PC-9 (cell line): ENCODE results near the gene BTBD16. TPM values are rescaled to one million over a fixed set of nuclear protein-coding genes. Genes with fewer than 3 reads are reported as not detected.
A peak's percentile ranks its signal among the peaks of the same experiment; 100 is the strongest.

Experiments used
- BruUV-seq: library from RNA; stranded (reverse); fragments of 400-500 nt; replicated peaks from 2 replicates; lab custom pipeline; 2021; lab: Mats Ljungman, UMichigan
- CTCF ChIA-PET: fragments of 300-600 bp; sonication (Branson Sonifier 250); formaldehyde crosslinking; loops from one replicate; lab custom pipeline; 2022; ENCODE audit warnings: antibody characterized with exemption; lab: Charles Lee
- POLR2A ChIA-PET: fragments of 300-600 bp; sonication (Branson Sonifier 250); formaldehyde crosslinking; loops from one replicate; lab custom pipeline; 2022; ENCODE audit warnings: antibody characterized with exemption; ENCODE audit not compliant: unreplicated experiment; lab: Charles Lee
- DNase-seq, 2 experiments: peaks; one replicate each; pipeline versions ENCODE4 v3.0.0 to v3.0.0-alpha.2; 2015 to 2022; ENCODE audit warnings: mixed read lengths in 1 of 2
- H2AFZ ChIP-seq: fragments of 200-600 bp; sonication (generic); 2 replicates; pipeline ENCODE4 v1.8.1; 2017; ENCODE audit warnings: antibody characterized with exemption
- H3F3A ChIP-seq: fragments of 200-600 bp; sonication (generic); 2 replicates; pipeline ENCODE4 v1.8.1; 2017; ENCODE audit warnings: antibody characterized with exemption, mild to moderate bottlenecking, low read depth; ENCODE audit not compliant: insufficient read depth
- H3K27ac ChIP-seq: fragments of 200-600 bp; sonication (generic); 2 replicates; pipeline ENCODE4 v1.6.1; 2016; ENCODE audit warnings: mixed run types
- H3K27me3 ChIP-seq: fragments of 200-600 bp; sonication (generic); 2 replicates; pipeline ENCODE4 v1.6.1; 2016; ENCODE audit warnings: low read depth, mixed run types; ENCODE audit not compliant: insufficient read depth
- H3K36me3 ChIP-seq: fragments of 200-600 bp; sonication (generic); 2 replicates; pipeline ENCODE4 v1.6.1; 2016; ENCODE audit warnings: low read depth, mixed run types
- H3K4me1 ChIP-seq: fragments of 200-600 bp; sonication (generic); replicated peaks from 2 replicates; pipeline ENCODE4 v1.6.1; 2016; ENCODE audit warnings: mixed run types; ENCODE audit not compliant: insufficient read depth
- H3K4me2 ChIP-seq: fragments of 200-600 bp; sonication (generic); 2 replicates; pipeline ENCODE4 v1.6.1; 2017; ENCODE audit warnings: mixed run types
- H3K4me3 ChIP-seq: fragments of 200-600 bp; sonication (generic); 2 replicates; pipeline ENCODE4 v1.6.1; 2016; ENCODE audit warnings: mixed run types
- H3K79me2 ChIP-seq: fragments of 200-600 bp; sonication (generic); 2 replicates; pipeline ENCODE4 v1.6.1; 2017; ENCODE audit warnings: low read depth, mixed run types
- H3K9me2 ChIP-seq: fragments of 200-600 bp; sonication (generic); 2 replicates; pipeline ENCODE4 v1.8.1; 2017; ENCODE audit warnings: mild to moderate bottlenecking; ENCODE audit not compliant: insufficient read depth
- H3K9me3 ChIP-seq: fragments of 200-600 bp; sonication (generic); 2 replicates; pipeline ENCODE4 v1.8.1; 2016; ENCODE audit warnings: low read depth; ENCODE audit not compliant: insufficient read depth
- H4K20me1 ChIP-seq: fragments of 200-600 bp; sonication (generic); 2 replicates; pipeline ENCODE4 v1.8.1; 2017; ENCODE audit not compliant: insufficient read depth
- EZH2 ChIP-seq: fragments of 200-600 bp; sonication (generic); IDR thresholded peaks from 2 replicates; pipeline ENCODE4 v1.8.0; 2017; ENCODE audit warnings: antibody characterized with exemption, low read depth
- intact Hi-C: fragments of 100-400 bp; cut with micrococcal nuclease; formaldehyde crosslinking; loops from one replicate; pipeline ENCODE4 v1.10.0; 2022; ENCODE audit not compliant: unreplicated experiment
- total RNA-seq: library from RNA; stranded (reverse); gene quantifications from 2 replicates; pipeline ENCODE4 v1.2.3, GENCODE V29; 2021
- TF ChIP-seq, protein P1 (sequence below): fragments of 200-600 bp; sonication (generic); conservative IDR thresholded peaks from 2 replicates; pipeline ENCODE4 v1.6.1; 2017; ENCODE audit warnings: mixed run types, antibody characterized with exemption, mild to moderate bottlenecking, moderate library complexity

BTBD16 gene
- total RNA-seq, 1 experiment from 2014 or later, result 0.37 TPM

DNA sequence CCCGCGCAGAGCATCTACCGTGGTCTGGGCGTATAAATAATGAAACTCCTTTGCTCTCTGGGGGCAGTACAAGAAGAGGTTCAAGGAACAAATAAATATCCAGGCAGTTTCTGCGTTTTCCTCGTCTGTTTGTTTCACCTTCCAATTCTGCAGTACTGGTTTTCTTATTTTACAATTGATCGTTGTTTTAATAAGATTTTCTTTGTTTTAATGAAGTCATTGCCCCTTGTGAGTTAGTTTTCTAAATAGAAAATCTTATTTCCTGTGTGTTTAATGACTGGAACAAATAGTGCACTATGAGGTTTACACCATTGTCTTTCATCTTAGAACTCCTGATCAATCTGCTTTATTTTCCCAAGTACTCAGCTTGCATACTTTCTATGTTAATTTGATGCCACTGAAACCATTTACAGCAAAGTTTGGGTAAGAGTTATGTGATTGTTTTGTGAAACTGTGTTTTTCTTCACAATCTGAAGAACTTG is 104.6 kb downstream of the BTBD16 start:
- H3K36me3 ChIP-seq, result peaks cover 3% of the 10 kb centered on the region; the same call in 1 of the 2 replicates
- H3K9me3 ChIP-seq, result no peaks in the 10 kb centered on the region
- DNase-seq, result no peak
- peaks cover 35% of the 10 kb centered on the region for H3K79me2 ChIP-seq
- intact Hi-C loops, result loop anchor here (1.0 to 10.0 kb wide), 2 partner anchors 29 to 81 kb away; no protein-coding TSS in a partner anchor
- peak overlapping the region; percentile 43 for H3K27ac ChIP-seq
- POLR2A ChIA-PET, result interaction anchor here (0.7 kb wide), 1 partner anchor 12 kb away, joined by 4 read pairs; no protein-coding TSS in a partner anchor
- H3K9me2 ChIP-seq, result no peaks in the 10 kb centered on the region
- TF ChIP-seq, protein P1, sequence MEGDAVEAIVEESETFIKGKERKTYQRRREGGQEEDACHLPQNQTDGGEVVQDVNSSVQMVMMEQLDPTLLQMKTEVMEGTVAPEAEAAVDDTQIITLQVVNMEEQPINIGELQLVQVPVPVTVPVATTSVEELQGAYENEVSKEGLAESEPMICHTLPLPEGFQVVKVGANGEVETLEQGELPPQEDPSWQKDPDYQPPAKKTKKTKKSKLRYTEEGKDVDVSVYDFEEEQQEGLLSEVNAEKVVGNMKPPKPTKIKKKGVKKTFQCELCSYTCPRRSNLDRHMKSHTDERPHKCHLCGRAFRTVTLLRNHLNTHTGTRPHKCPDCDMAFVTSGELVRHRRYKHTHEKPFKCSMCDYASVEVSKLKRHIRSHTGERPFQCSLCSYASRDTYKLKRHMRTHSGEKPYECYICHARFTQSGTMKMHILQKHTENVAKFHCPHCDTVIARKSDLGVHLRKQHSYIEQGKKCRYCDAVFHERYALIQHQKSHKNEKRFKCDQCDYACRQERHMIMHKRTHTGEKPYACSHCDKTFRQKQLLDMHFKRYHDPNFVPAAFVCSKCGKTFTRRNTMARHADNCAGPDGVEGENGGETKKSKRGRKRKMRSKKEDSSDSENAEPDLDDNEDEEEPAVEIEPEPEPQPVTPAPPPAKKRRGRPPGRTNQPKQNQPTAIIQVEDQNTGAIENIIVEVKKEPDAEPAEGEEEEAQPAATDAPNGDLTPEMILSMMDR, result no peak
- TF ChIP-seq EZH2, result no peak
- peak overlapping the region; percentile 88 for H2AFZ ChIP-seq
- H3K4me3 ChIP-seq, result peak overlapping the region; percentile 62
- CTCF ChIA-PET, result no interaction called here
- H3K4me1 ChIP-seq, result peaks cover 18% of the 10 kb centered on the region
- H4K20me1 ChIP-seq, result no peaks in the 10 kb centered on the region
- peak overlapping the region; percentile 73 for H3K4me2 ChIP-seq
- no peaks in the 10 kb centered on the region for H3K27me3 ChIP-seq
- 0 out of 2 replicates have a peak, but pooled peaks cover 4% of the 10 kb centered on the region for H3F3A ChIP-seq
- TSS peak; percentile 44 for BruUV-seq

DNA sequence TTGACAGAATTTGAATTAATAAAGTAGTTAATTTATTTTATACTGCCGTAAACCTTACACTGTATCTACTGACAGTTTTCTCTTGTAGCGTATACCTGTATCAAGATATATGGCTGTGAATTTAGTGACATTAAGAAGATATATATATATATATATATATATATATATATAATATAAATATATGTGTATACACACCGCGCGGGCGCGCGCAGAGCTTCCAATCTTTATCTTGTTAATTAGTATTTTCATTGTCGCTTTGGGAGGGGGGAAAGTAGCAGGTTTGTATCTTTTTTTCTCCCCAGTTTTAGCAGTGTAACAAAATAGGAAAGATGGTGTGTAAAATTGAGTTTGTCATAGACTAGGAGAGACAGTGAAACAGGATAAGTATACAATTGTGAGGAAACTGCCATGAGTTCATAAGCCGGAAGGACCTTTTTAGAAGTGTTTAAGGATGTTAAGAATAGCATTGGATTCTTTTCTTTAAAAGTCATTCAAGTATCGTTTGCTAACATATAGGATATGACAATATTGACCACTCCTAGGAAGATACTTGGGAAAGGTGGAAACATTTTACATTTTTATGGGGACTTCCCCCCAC is 105.4 kb downstream of the BTBD16 start:
- no peak for TF ChIP-seq EZH2
- TF ChIP-seq, protein P1, result no peak
- peaks cover 18% of the 10 kb centered on the region for H3K4me1 ChIP-seq
- H3K9me2 ChIP-seq, result no peaks in the 10 kb centered on the region
- H3K4me3 ChIP-seq, result no peak overlapping the region
- BruUV-seq, result no TSS peak
- H3K27me3 ChIP-seq, result no peaks in the 10 kb centered on the region
- no peak overlapping the region for H2AFZ ChIP-seq
- ChIA-PET POLR2A (no interaction called here), CTCF (no interaction called here)
- H3K79me2 ChIP-seq, result peaks cover 35% of the 10 kb centered on the region
- H3K9me3 ChIP-seq, result no peaks in the 10 kb centered on the region
- no peak overlapping the region for H3K27ac ChIP-seq
- peak overlapping the region; percentile 73; the same call in 1 of the 2 replicates for H3K4me2 ChIP-seq
- 0 out of 2 replicates have a peak, but pooled peaks cover 4% of the 10 kb centered on the region for H3F3A ChIP-seq
- H4K20me1 ChIP-seq, result no peaks in the 10 kb centered on the region
- intact Hi-C loops, result loop anchor here (10.0 kb wide), 1 partner anchor 82 kb away; no protein-coding TSS in a partner anchor
- peaks cover 3% of the 10 kb centered on the region; the same call in 1 of the 2 replicates for H3K36me3 ChIP-seq
- no peak for DNase-seq

DNA sequence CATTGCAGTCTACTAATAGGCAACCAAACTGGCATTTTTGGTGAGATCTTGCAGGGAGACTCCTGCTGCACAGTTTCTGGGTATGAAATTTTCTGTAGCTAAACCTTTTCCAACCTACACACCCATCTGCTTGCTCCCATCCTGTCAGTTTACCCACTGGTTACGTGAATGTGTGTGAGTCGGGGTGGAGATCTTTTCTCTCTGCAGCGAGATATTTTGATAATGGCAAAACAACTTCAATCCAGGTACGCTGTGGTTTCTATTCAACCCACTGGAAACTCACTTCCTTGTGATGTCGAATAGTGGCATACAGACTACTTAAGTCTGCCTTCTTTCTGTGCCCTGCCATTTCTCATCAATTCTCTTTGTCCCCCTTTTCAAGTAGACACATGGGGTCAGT is 107.9 kb downstream of the BTBD16 start:
- Histone ChIP-seq H3K36me3 (peaks cover 3% of the 10 kb centered on the region; the same call in 1 of the 2 replicates), H3K27ac (no peak overlapping the region), H2AFZ (no peak overlapping the region), H3F3A (no peaks in the 10 kb centered on the region), H3K79me2 (peaks cover 39% of the 10 kb centered on the region), H3K9me2 (no peaks in the 10 kb centered on the region), H3K9me3 (no peaks in the 10 kb centered on the region), H3K4me2 (no peak overlapping the region), H3K4me1 (peaks cover 9% of the 10 kb centered on the region; the same call in 1 of the 2 replicates), H3K27me3 (no peaks in the 10 kb centered on the region), H3K4me3 (no peak overlapping the region), H4K20me1 (no peaks in the 10 kb centered on the region)
- TF ChIP-seq, protein P1, result no peak
- no peak for TF ChIP-seq EZH2
- BruUV-seq, result no TSS peak
- ChIA-PET CTCF (no interaction called here), POLR2A (no interaction called here)
- no peak for DNase-seq
- intact Hi-C loops, result loop anchor here (10.0 kb wide), 1 partner anchor 84 kb away; no protein-coding TSS in a partner anchor
